GM18861 (cell line): Measurements from ENCODE around the gene SSR1.
"Not testable (repeated sequence)": the region's sequence is repeated elsewhere in the genome, so short reads cannot be mapped to it uniquely, and the experiment has no call there.

Source experiments
- ATAC-seq: cut with Tn5 transposase; IDR thresholded peaks from one replicate; pipeline ENCODE4 v1.9.1; 2021; ENCODE audit not compliant: unreplicated experiment

SSR1 gene

DNA sequence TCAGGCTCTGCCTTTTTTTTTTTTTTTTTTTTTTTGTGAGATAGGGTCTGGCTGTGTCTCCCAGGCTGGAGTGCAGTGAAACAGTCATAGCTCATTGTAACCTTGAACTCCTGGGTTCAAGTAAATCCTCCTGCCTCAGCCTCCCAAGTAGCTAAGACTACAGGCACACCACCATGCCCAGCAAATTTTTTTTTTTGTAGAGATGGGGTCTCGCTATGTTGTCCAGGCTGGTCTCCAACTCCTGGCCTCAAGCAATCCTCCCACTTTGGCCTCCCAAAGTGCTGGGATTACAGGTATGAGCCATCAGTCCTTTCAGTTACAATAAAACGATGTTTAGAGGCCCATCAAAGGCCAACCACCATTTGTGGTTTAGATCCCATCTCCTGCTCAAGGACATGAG, 6.4 kb upstream of the SSR1 start:
- not testable (repeated sequence) for ATAC-seq

GRCh38 chr6:7317538-7317937, 4.5 kb upstream of the SSR1 start:
- ATAC-seq: no peak

GRCh38 chr6:7316658-7317533, 3.9 kb upstream of the SSR1 start:
- ATAC-seq: no peak

- ATAC-seq: no peak
These were observed 3.0 kb upstream of the SSR1 start for GRCh38 chr6:7315948-7316365.

- ATAC-seq: not testable (repeated sequence)
These were observed 2.3 kb upstream of the SSR1 start for GRCh38 chr6:7315087-7315947.

GRCh38 chr6:7314414-7314813, 1.4 kb upstream of the SSR1 start:
- no peak for ATAC-seq

GRCh38 chr6:7313505-7314165, 636 bp upstream of the SSR1 start:
- ATAC-seq: no peak

DNA sequence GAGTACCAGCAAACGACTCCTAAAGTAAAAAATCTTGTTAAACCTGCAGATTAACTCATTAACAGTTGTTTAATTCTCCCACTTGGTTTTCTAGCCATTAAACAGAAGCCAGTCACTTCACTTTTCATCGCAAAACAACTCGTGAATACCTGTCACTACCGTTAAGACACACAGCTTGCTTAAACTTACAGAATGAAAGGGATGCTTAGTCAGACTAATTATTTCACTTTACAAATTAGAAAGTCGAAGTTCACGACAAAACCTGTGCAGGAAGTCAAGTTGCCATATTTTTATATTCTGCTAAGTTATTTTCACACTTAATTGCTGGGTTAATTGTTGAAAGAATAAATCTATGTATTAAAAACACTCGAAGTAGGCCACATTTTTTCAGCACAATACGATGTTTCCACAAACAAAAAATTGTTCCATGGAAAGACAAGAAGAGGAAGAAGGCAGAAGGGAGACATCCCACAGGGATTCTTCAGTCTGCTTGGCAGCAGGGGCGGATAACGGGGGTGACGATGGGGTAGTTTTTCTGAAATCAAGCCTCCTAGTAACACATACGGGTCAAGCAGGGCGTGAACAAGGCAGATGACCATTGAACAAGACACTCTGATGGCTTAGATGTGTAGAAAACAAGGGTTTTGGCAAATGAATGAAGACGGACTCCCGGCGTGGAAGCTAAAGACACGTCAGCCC, 933 bp downstream of the SSR1 start:
- no peak for ATAC-seq

DNA sequence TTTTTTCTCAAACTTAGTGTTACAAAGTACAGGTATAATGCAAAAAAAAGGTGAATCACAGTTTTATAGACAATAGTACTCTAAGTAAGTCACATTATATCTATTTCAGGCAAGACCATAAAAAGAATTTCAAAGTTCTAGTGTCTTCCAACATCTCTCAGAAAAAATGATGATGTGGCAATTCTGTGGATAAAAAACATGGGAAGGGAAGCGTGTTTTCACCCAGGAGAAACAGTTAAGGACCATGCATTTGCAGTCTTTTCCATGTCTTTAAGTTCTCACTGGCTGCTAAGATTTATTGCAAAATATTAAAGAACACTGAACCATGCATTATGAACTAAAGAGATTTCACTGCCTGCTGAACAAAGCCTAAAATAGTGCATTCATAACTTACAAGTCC, 1.8 kb downstream of the SSR1 start:
- no peak for ATAC-seq

DNA sequence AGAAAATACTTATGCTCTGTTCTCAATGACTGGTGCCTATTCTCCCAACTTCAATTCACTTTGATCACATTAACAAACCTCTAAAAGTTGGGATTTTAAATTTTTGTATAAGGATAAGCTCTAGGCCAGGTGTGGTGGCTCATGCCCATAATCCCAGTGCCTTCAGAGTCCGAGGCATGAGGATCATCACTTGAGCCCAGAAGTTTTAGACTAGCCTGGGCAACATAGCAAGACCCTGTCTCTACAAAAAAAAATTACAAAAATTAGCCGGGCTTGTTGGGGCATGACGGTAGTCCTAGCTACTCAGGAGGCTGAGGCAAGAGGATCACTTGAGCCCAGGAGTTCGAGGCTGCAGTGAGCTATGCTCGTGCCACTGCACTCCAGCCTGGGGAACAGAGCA, 3.9 kb downstream of the SSR1 start:
- ATAC-seq: no peak

GRCh38 chr6:7307533-7307932, 5.5 kb downstream of the SSR1 start:
- no peak for ATAC-seq

- ATAC-seq: no peak
These were observed 8.2 kb downstream of the SSR1 start for GRCh38 chr6:7304821-7305220.

GRCh38 chr6:7301702-7302101, 11.3 kb downstream of the SSR1 start:
- ATAC-seq: no peak

GRCh38 chr6:7300926-7301325, 12.1 kb downstream of the SSR1 start:
- ATAC-seq: no peak

DNA sequence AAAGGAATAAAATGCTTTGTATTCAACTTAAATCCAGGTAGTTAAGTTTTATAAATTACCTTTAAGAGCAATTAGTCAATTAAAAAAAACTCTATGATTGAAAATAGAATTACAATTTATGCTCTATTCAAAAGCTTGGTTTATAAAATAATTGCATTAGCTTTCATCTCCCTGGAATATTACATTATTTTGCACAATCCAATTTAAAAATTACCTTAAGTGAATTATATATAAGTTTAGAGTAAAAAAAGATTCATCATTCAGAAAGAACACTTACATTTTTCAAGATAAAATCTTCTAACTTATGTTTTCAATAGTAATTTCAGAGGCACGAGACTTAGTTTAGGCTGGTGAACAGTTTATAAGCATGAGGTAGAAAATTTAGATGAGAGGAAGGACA, 14.9 kb downstream of the SSR1 start:
- ATAC-seq: no peak

GRCh38 chr6:7296602-7297001, 16.4 kb downstream of the SSR1 start:
- no peak for ATAC-seq

DNA sequence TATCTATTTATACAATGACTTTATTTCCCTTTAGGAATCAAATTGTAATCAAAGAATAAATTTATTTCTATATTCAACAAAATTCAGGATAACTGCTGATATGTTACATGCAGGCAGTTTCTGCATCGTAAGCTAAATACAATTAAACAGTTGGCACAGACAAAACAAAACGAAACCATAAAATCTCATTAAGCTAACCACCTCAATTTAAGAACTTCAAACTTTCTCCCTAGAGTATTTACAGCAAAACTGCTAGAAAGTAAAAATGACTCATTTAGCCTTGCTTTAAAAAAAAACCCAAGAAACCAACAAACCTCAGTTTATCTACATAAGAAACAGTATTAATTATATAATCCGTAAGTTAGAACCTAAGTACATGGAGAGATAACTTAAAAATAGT, 17.1 kb downstream of the SSR1 start:
- no peak for ATAC-seq

GRCh38 chr6:7292596-7293255, 20.3 kb downstream of the SSR1 start:
- no peak for ATAC-seq

- ATAC-seq: no peak
These were observed 22.9 kb downstream of the SSR1 start for GRCh38 chr6:7290079-7290478.

DNA sequence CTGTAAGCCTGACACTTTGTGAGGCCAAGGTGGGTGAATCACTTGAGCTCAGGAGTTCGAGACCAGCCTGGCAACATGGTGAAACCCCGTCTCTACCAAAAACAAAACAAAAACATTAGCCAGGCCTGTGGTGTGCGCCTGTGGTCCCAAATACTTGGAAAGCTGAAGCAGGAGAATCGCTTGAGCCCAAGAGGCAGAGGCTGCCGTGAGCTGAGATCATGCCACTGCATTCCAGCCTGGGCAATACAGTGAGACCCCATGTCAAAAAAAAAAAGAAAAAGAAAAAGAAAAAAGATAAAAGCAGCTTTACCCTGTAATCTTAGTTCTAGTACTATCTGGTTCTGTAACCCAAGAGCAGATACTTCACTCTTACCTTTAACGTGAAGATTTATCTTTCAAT, 27.6 kb downstream of the SSR1 start:
- no peak for ATAC-seq
